ENCODE measurements around the gene MYBPC2.
A peak's percentile ranks its signal among the peaks of the same experiment; 100 is the strongest.

MYBPC2 gene

GRCh38 chr19:50423279-50424113, 9.2 kb upstream of the MYBPC2 start:
- H3K9me3 ChIP-seq (ENCODE audit: insufficient read depth, low read length), result no peaks in the 10 kb centered on the region
- H3K36me3 ChIP-seq (ENCODE audit: insufficient read depth, insufficient read length, low read length), result no peaks in the 10 kb centered on the region
- no peak overlapping the region for H3K4me3 ChIP-seq (ENCODE audit: insufficient read length, low read depth)
- H3K9ac ChIP-seq (ENCODE audit: insufficient read length, low read depth), result no peak overlapping the region
- no peaks in the 10 kb centered on the region for H3K27me3 ChIP-seq (ENCODE audit: insufficient read depth, insufficient read length)
- DNase-seq (ENCODE audit: low read depth, low spot score), result no peak
- peaks cover 3% of the 10 kb centered on the region for H3K4me1 ChIP-seq (ENCODE audit: insufficient read depth, insufficient read length)
- TF ChIP-seq YY1 (IDR thresholded peaks at IDR 0.05; ENCODE audit: insufficient read depth, insufficient read length) (no peak), ZNF274 (IDR thresholded peaks at IDR 0.05; ENCODE audit: low read depth, low read length) (no peak), SUZ12 (IDR thresholded peaks at IDR 0.05; ENCODE audit: extremely low read depth, insufficient read depth, insufficient read length) (no peak)

GRCh38 chr19:50425581-50425980, 7.1 kb upstream of the MYBPC2 start:
- no peaks in the 10 kb centered on the region for H3K36me3 ChIP-seq (ENCODE audit: insufficient read depth, insufficient read length, low read length)
- H3K9ac ChIP-seq (ENCODE audit: insufficient read length, low read depth), result no peak overlapping the region
- TF ChIP-seq SUZ12 (IDR thresholded peaks at IDR 0.05; ENCODE audit: extremely low read depth, insufficient read depth, insufficient read length) (no peak), ZNF274 (IDR thresholded peaks at IDR 0.05; ENCODE audit: low read depth, low read length) (no peak), YY1 (IDR thresholded peaks at IDR 0.05; ENCODE audit: insufficient read depth, insufficient read length) (no peak)
- no peaks in the 10 kb centered on the region for H3K27me3 ChIP-seq (ENCODE audit: insufficient read depth, insufficient read length)
- H3K4me1 ChIP-seq (ENCODE audit: insufficient read depth, insufficient read length), result no peaks in the 10 kb centered on the region
- no peak for DNase-seq (ENCODE audit: low read depth, low spot score)
- H3K4me3 ChIP-seq (ENCODE audit: insufficient read length, low read depth), result no peak overlapping the region
- H3K9me3 ChIP-seq (ENCODE audit: insufficient read depth, low read length), result no peaks in the 10 kb centered on the region

- Histone ChIP-seq H3K9ac (ENCODE audit: insufficient read length, low read depth) (no peak overlapping the region), H3K9me3 (ENCODE audit: insufficient read depth, low read length) (no peaks in the 10 kb centered on the region), H3K27me3 (ENCODE audit: insufficient read depth, insufficient read length) (no peaks in the 10 kb centered on the region), H3K36me3 (ENCODE audit: insufficient read depth, insufficient read length, low read length) (no peaks in the 10 kb centered on the region), H3K4me1 (ENCODE audit: insufficient read depth, insufficient read length) (no peaks in the 10 kb centered on the region), H3K4me3 (ENCODE audit: insufficient read length, low read depth) (no peak overlapping the region)
- no peak for DNase-seq (ENCODE audit: low read depth, low spot score)
- TF ChIP-seq SUZ12 (IDR thresholded peaks at IDR 0.05; ENCODE audit: extremely low read depth, insufficient read depth, insufficient read length) (no peak), YY1 (IDR thresholded peaks at IDR 0.05; ENCODE audit: insufficient read depth, insufficient read length) (no peak), ZNF274 (IDR thresholded peaks at IDR 0.05; ENCODE audit: low read depth, low read length) (no peak)
Measured at GRCh38 chr19:50427318-50427925, 5.3 kb upstream of the MYBPC2 start.

GRCh38 chr19:50427997-50428425, 4.7 kb upstream of the MYBPC2 start:
- H3K9ac ChIP-seq (ENCODE audit: insufficient read length, low read depth), result no peak overlapping the region
- no peaks in the 10 kb centered on the region for H3K9me3 ChIP-seq (ENCODE audit: insufficient read depth, low read length)
- H3K27me3 ChIP-seq (ENCODE audit: insufficient read depth, insufficient read length), result no peaks in the 10 kb centered on the region
- TF ChIP-seq SUZ12 (IDR thresholded peaks at IDR 0.05; ENCODE audit: extremely low read depth, insufficient read depth, insufficient read length) (no peak), ZNF274 (IDR thresholded peaks at IDR 0.05; ENCODE audit: low read depth, low read length) (no peak), YY1 (IDR thresholded peaks at IDR 0.05; ENCODE audit: insufficient read depth, insufficient read length) (no peak)
- H3K4me3 ChIP-seq (ENCODE audit: insufficient read length, low read depth), result no peak overlapping the region
- H3K4me1 ChIP-seq (ENCODE audit: insufficient read depth, insufficient read length), result no peaks in the 10 kb centered on the region
- DNase-seq (ENCODE audit: low read depth, low spot score), result no peak
- H3K36me3 ChIP-seq (ENCODE audit: insufficient read depth, insufficient read length, low read length), result no peaks in the 10 kb centered on the region

GRCh38 chr19:50428772-50429463, 3.8 kb upstream of the MYBPC2 start:
- TF ChIP-seq SUZ12 (IDR thresholded peaks at IDR 0.05; ENCODE audit: extremely low read depth, insufficient read depth, insufficient read length) (no peak), ZNF274 (IDR thresholded peaks at IDR 0.05; ENCODE audit: low read depth, low read length) (no peak), YY1 (IDR thresholded peaks at IDR 0.05; ENCODE audit: insufficient read depth, insufficient read length) (no peak)
- Histone ChIP-seq H3K9me3 (ENCODE audit: insufficient read depth, low read length) (no peaks in the 10 kb centered on the region), H3K4me3 (ENCODE audit: insufficient read length, low read depth) (no peak overlapping the region), H3K9ac (ENCODE audit: insufficient read length, low read depth) (no peak overlapping the region), H3K36me3 (ENCODE audit: insufficient read depth, insufficient read length, low read length) (no peaks in the 10 kb centered on the region), H3K4me1 (ENCODE audit: insufficient read depth, insufficient read length) (no peaks in the 10 kb centered on the region), H3K27me3 (ENCODE audit: insufficient read depth, insufficient read length) (no peaks in the 10 kb centered on the region)
- DNase-seq (ENCODE audit: low read depth, low spot score), result no peak

- Histone ChIP-seq H3K36me3 (ENCODE audit: insufficient read depth, insufficient read length, low read length) (no peaks in the 10 kb centered on the region), H3K4me3 (ENCODE audit: insufficient read length, low read depth) (peak overlapping the region; percentile 45), H3K9me3 (ENCODE audit: insufficient read depth, low read length) (no peaks in the 10 kb centered on the region), H3K4me1 (ENCODE audit: insufficient read depth, insufficient read length) (peaks cover 5% of the 10 kb centered on the region), H3K27me3 (ENCODE audit: insufficient read depth, insufficient read length) (no peaks in the 10 kb centered on the region), H3K9ac (ENCODE audit: insufficient read length, low read depth) (peak overlapping the region; percentile 56)
- TF ChIP-seq YY1 (IDR thresholded peaks at IDR 0.05; ENCODE audit: insufficient read depth, insufficient read length) (no peak), ZNF274 (IDR thresholded peaks at IDR 0.05; ENCODE audit: low read depth, low read length) (no peak)
- DNase-seq (ENCODE audit: low read depth, low spot score), result no peak
Measured at GRCh38 chr19:50430888-50431342, 1.8 kb upstream of the MYBPC2 start.

Measured in NT2/D1 (cell line).